GM21447 (cell line): Measurements from ENCODE around the gene CUL7.
"Not testable (repeated sequence)": the region's sequence is repeated elsewhere in the genome, so short reads cannot be mapped to it uniquely, and the experiment has no call there.

Experiments used
- ATAC-seq: cut with Tn5 transposase; IDR thresholded peaks from one replicate; pipeline ENCODE4 v1.9.1; 2021; ENCODE audit not compliant: unreplicated experiment

Gene CUL7

GRCh38 chr6:43050981-43051380 lies 2.7 kb downstream of the CUL7 start:
- no peak for ATAC-seq

- ATAC-seq = no peak
Observed at GRCh38 chr6:43047998-43048397, 5.7 kb downstream of the CUL7 start.

DNA sequence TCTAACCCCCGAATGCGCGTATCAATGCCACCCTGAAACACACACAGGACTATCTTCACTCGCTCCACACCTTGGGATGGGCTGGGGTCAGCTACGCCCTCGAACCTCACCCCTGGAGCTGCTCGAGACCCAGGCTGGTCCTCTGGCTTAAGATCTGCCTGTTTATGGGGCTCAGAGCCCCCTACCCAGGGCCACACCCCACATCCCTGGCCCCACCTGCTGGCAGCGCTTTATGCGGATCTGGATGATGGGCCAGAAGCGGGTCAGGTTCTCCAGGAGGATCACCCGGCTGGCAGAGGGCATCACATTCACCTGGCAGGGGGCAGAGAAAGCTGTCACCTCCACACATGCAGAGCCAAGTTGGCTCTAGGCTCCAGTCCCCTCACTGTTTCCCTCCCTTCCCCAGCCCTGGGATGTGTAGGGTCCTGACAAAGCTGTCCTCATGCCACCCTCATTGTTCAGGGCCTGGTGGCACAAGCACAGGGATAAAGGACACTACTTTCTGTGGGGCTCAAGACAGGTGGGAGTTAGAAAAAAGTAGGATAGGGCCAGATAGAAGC lies 8.2 kb downstream of the CUL7 start:
- no peak for ATAC-seq

DNA sequence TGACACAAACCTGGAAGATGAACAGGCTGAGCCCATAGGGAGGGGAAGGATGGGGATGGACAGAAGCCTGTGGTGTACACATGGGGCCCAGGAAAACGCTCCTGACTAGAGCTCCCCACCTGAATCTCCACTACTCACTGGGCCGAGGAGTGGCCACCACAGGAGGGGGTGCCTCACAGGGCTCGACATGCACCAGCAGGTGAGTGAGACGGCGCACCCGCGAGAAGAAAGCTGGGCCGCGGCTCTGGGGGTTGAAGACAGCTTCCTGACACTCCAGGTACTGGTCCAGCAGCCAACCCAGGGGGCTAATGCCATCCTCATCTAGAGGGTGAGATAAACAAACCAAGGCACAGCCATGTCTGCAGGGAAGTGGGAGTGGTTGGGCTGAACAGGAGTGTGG lies 10.3 kb downstream of the CUL7 start:
- ATAC-seq = no peak

GRCh38 chr6:43041475-43041874 lies 12.2 kb downstream of the CUL7 start:
- not testable (repeated sequence) for ATAC-seq

DNA sequence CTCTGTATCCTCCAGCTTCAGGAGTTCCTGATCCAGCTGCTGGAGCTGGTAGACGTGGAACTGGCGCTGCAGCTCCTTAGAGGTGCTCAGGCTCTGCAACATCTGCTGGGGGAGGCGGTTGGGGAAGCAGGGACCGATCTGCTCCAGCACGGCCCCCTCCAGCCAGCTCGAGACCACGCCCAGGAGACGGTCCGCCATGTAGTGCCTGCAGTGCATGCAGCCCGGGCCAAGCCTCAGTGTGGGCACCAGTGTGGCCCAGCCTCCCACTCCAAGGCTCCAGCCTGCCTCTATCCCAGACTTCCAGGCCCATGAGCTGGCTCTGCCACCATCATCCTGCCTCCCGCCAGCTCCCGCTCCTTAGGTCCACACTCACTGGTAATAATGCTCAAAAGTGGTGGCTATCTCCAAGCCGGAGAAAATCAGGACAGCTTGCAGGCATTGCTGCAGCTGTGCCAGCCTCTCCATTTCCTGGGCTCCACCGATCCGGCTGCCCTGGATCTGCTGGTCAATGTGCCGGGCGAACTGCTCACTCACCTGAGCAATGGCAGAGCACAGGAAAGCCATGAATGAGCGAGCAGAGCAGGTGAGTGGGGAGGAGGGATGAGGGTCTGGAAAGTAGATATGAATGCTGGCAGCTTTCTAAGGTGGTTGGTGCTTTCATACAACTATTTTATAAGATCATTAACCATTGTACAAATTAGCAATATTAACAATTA lies 13.0 kb downstream of the CUL7 start:
- ATAC-seq = no peak

GRCh38 chr6:43038727-43039126 lies 14.9 kb downstream of the CUL7 start:
- ATAC-seq = no peak

GRCh38 chr6:43037706-43038105 lies 15.9 kb downstream of the CUL7 start:
- no peak for ATAC-seq

GRCh38 chr6:43037197-43037596 lies 16.5 kb downstream of the CUL7 start:
- no peak for ATAC-seq

DNA sequence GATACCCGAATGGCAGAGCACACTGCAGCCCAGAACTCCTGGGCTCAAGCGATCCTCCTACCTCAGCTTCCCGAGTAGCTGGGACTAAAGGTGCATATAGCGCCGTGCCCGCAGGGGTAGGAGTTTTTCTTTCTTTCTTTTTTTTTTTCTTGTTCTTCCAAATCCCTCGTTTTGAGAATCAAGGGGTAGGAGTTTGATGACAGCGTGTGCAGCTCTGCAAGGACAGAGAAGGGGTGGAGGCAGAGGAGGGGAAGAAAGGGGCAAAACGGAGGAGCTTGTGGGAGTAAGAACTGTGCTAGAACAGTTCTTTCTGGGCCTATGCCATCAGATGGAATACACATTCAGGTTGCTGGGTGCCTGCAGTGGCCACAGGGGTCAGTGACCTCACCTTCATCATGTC lies 16.9 kb downstream of the CUL7 start:
- ATAC-seq = no peak

GRCh38 chr6:43035495-43036194 lies 18.0 kb downstream of the CUL7 start:
- no peak for ATAC-seq

GRCh38 chr6:43034190-43034525 lies 19.5 kb downstream of the CUL7 start:
- ATAC-seq = no peak

DNA sequence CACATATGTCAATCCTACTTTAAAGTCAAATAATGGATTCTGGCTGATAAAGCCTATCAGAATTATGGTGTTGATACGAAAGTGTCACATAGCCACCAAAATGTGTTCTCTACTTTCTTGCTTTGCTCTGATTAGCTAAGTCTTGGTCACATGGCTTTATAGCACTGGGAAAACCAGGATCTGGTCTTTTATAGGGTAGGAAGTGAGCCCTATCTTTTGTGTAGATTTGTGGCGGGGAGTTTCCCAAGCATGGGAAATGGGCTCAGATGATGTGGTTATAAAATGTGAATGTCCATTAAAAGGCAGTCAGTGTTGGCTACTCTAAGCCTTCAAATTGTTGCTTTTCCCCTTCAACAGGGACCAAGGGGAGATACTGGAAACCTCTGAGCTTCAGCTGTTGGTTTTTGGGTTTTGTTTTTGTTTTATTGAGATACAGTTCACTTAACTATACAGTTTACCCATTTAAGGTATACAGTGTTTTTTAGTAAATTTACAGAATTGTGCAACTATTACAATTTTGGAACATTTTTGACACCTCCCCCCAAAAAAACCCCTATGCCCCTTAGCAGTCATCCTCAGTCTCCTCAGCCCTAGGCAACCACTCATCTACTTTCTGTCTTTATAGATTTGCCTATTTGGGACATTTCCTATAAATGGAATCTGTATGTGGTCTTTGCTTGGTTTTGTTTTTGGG lies 20.0 kb downstream of the CUL7 start:
- ATAC-seq = no peak

GRCh38 chr6:43032326-43032725 lies 21.3 kb downstream of the CUL7 start:
- no peak for ATAC-seq

DNA sequence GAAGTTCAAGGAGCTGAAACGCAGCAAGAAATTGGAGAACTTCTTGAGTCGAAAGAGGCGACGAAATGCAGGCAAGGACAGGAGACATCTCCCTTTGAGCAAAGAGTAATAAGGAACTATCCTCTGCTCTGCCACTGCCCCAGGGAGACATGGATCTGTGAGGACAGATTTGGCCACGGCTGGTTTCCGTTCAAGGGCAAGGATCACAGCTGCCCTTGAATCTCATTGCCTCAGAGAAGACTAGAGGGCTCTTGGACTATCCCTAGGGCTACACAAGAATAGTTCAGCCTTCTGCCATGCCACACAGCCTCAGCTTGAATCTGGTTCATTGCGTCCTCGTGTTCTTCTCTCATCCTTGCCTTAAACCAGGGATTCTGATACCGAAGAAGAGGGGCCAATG lies 24.5 kb downstream of the CUL7 start:
- ATAC-seq = no peak

DNA sequence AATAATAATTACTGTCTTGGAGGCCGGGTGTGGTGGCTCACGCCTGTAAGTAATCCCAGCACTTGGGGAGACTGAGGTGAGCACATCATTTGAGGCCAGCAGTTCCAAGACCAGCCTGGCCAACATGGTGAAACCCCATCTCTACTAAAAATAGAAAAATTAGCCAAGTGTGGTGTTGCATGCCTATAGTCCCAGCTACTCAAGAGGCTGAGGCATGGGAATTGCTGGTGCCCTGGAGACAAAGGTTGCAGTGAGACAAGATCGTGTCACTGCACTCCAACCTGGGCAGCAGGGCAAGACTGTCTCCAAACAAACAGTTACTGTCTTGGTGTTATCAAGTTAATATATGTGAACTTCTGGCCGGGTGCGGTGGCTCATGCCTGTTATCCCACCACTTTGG lies 27.3 kb downstream of the CUL7 start:
- ATAC-seq = no peak

- no peak for ATAC-seq
Observed at GRCh38 chr6:43024436-43024835, 29.2 kb downstream of the CUL7 start.

GRCh38 chr6:43021270-43022047 lies 32.2 kb downstream of the CUL7 start, which contains the start of gene RRP36:
TSS of gene RRP36 (plus strand) at chr6:43021623. CDS start at chr6:43021655, 32 bp downstream.
- ATAC-seq = peak; percentile 73

DNA sequence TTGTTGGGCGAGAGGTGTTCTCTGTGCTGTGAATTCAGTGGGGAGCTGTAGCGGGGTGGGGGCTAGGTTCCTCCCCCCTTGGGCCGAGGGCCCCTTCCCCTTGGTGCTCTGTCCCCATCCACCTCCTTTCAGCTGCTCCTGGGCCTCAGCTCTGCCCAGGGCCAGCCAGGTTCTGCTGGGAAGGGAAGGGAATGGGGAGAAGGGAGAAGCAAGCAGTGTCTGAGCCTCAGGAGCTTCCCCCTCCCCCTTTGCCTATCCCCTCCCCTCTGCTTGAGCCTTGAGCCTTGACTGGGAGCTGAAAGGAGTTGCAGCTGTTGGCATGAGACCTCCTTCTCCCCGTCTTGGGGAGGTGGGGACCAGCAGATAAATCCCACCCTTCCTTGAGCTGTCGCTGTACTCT lies 32.8 kb downstream of the CUL7 start:
- no peak for ATAC-seq

- ATAC-seq = no peak
Observed at GRCh38 chr6:43020052-43020705, 33.5 kb downstream of the CUL7 start.

DNA sequence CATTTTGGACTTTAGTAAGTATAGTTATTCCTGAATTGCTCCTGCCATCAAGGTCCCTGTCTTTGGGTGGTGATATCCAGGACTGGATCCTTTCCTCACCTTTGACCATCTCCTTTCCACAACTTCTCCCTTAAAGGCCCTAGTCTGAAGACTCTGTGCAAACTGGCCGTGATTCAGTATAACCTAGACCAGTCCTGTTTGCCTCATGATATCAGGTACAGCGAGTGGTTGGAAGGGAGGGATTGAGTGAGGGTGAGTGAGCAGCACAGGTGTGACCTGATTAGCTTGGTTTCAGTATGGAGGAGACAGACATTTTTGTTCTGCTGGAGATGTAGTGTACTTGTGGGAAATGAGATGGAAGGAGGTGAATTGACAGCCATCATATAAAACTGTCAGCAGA lies 34.5 kb downstream of the CUL7 start:
- ATAC-seq = no peak
